GM23248 (cell line): Measurements from ENCODE around the gene USP37. TPM values are rescaled to one million over a fixed set of nuclear protein-coding genes. Genes with fewer than 3 reads are reported as not detected.

ENCODE experiments used
- DNase-seq: peaks from one replicate; pipeline ENCODE4 v3.0.0-alpha.2; 2015
- H2AFZ ChIP-seq: fragments of 200-600 bp; sonication (generic); 2 replicates; pipeline ENCODE4 v1.6.1; 2016; ENCODE audit warnings: antibody characterized with exemption
- H3F3A ChIP-seq: fragments of 200-600 bp; sonication (generic); 2 replicates; pipeline ENCODE4 v1.6.1; 2016; ENCODE audit warnings: mild to moderate bottlenecking, antibody characterized with exemption, mixed run types; ENCODE audit not compliant: insufficient read depth
- H3K27ac ChIP-seq: fragments of 200-600 bp; sonication (generic); 2 replicates; pipeline ENCODE4 v1.5.1; 2016; ENCODE audit warnings: mild to moderate bottlenecking
- H3K27me3 ChIP-seq: fragments of 200-600 bp; sonication (generic); replicated peaks from 2 replicates; pipeline ENCODE4 v1.6.1; 2016; ENCODE audit warnings: mild to moderate bottlenecking; ENCODE audit not compliant: insufficient read depth
- H3K36me3 ChIP-seq: fragments of 200-600 bp; sonication (generic); 2 replicates; pipeline ENCODE4 v1.6.1; 2016; ENCODE audit warnings: low read depth, mild to moderate bottlenecking
- H3K4me1 ChIP-seq: fragments of 200-600 bp; sonication (generic); 2 replicates; pipeline ENCODE4 v1.6.1; 2016; ENCODE audit warnings: mild to moderate bottlenecking; ENCODE audit not compliant: insufficient read depth
- H3K4me2 ChIP-seq: fragments of 200-600 bp; sonication (generic); one replicate; pipeline ENCODE4 v1.6.1; 2016; ENCODE audit warnings: mild to moderate bottlenecking; ENCODE audit not compliant: unreplicated experiment
- H3K4me3 ChIP-seq: fragments of 200-600 bp; sonication (generic); 2 replicates; pipeline ENCODE4 v1.5.1; 2016; ENCODE audit warnings: mild to moderate bottlenecking
- H3K79me2 ChIP-seq: fragments of 200-600 bp; sonication (generic); 2 replicates; pipeline ENCODE4 v1.6.1; 2016; ENCODE audit warnings: mild to moderate bottlenecking; ENCODE audit not compliant: insufficient read depth
- H3K9ac ChIP-seq: fragments of 200-600 bp; sonication (generic); 2 replicates; pipeline ENCODE4 v1.6.1; 2016; ENCODE audit warnings: mild to moderate bottlenecking
- H3K9me2 ChIP-seq: fragments of 200-600 bp; sonication (generic); 2 replicates; pipeline ENCODE4 v1.6.1; 2016; ENCODE audit warnings: mixed run types, mild to moderate bottlenecking, moderate library complexity; ENCODE audit not compliant: insufficient read depth
- H3K9me3 ChIP-seq: fragments of 200-600 bp; sonication (generic); one replicate; pipeline ENCODE4 v1.6.1; 2017; ENCODE audit warnings: low read depth
- H4K20me1 ChIP-seq: fragments of 200-600 bp; sonication (generic); 2 replicates; pipeline ENCODE4 v1.6.0; 2016; ENCODE audit not compliant: insufficient read depth
- EZH2 ChIP-seq: fragments of 200-600 bp; sonication (generic); IDR thresholded peaks from 2 replicates; pipeline ENCODE4 v1.6.1; 2018; ENCODE audit warnings: antibody characterized with exemption, mild to moderate bottlenecking; ENCODE audit not compliant: insufficient read depth, poor library complexity, severe bottlenecking
- EZH2phosphoT487 ChIP-seq: fragments of 200-600 bp; sonication (generic); IDR thresholded peaks from 2 replicates; pipeline ENCODE4 v1.6.1; 2018; ENCODE audit warnings: antibody characterized with exemption, moderate library complexity, mild to moderate bottlenecking, low read depth; ENCODE audit not compliant: insufficient read depth
- WGBS, 2 experiments: methylation state at CpG; one replicate each; pipeline ENCODE4 v1.1.6; 2015 to 2017; ENCODE audit warnings: low lambda C conversion rate in 2 of 2, low coverage in 1 of 2; ENCODE audit errors: missing lambda C conversion rate in 2 of 2; 5-methylcytosine and 5-hydroxymethylcytosine counted together
- in situ Hi-C: fragments of 300-500 bp; cut with MboI; formaldehyde crosslinking; loops from 2 replicates; pipeline ENCODE4 v1.15.0; 2020
- polyA plus RNA-seq: library from polyadenylated mRNA; unstranded; fragments of >200 nt; fragmentation: Nextera tagmentation; extraction: Ambion mirVana; gene quantifications from 2 replicates; pipeline ENCODE4 v1.2.1, GENCODE V29; 2016
- total RNA-seq: library from RNA; depleted of rRNA; stranded (reverse); fragments of >200 nt; shearing (Covaris generic); gene quantifications from 2 replicates; pipeline ENCODE4 v1.2.3, GENCODE V29; 2014

USP37 gene
- total and polyA plus RNA-seq, 2 experiments from 2014 or later, result 5.0 to 6.6 TPM

DNA sequence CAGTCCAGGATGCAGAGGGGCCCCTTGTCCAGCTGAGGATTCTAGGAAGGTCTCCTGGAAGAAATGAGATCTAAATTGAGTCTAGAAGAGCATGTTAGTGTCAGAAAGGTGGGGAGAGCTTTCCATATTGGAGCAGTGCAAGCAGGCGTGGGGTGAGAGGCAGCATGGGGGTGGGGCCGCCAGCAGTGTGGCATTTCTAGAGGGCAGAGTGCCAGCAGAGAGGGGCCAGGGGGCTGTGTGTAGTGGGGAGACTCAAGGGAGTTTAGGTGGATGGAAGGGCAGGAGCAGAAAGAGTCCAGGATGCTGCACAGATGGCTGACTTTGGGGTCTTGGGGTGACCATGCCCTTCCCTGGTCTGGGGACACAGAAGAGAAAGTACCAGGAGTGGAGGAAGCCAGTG is 147.1 kb downstream of the USP37 start:
- 64 to 65% methylated on average over 2 of the region's 2 CpGs for WGBS, 2 experiments
- Histone ChIP-seq H3F3A (no peaks in the 10 kb centered on the region), H3K4me3 (no peak overlapping the region), H3K9ac (no peak overlapping the region), H3K79me2 (no peaks in the 10 kb centered on the region), H3K4me1 (no peaks in the 10 kb centered on the region), H3K36me3 (no peaks in the 10 kb centered on the region), H3K4me2 (no peak overlapping the region), H2AFZ (no peak overlapping the region), H4K20me1 (no peaks in the 10 kb centered on the region), H3K9me2 (no peaks in the 10 kb centered on the region), H3K9me3 (no peaks in the 10 kb centered on the region), H3K27me3 (no peaks in the 10 kb centered on the region), H3K27ac (no peak overlapping the region)
- in situ Hi-C loops, result no loop called here
- TF ChIP-seq EZH2, result no peak
- no peak for TF ChIP-seq EZH2phosphoT487
- no peak for DNase-seq

DNA sequence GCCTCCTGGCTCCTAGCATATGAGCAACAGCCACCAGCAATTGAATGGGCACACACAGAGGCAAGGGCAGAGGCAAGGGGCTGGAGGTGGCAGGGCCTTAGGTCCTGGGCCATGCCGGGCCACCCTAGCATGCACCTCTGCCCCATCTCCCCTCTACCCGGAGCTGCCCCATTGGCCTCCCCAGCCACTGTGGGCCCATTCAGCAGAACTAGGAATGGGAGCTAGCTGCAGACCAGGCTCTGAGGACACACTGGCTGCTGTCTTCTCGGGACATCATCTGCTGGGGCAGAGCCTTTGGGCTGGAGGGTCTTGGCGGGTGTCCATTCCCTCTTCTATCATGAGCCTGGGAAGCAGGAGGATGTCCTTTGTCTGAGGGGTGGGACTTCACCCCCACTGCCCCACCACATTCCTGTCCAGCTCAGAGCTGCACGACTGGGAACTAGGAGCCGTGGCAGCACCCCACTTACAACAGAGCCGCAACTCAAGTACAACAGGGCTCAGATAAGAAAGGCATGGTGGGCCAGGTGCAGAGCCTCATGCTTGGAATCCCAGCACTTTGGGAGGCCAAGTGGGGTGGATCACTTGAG is 148.4 kb downstream of the USP37 start:
- in situ Hi-C loops, result no loop called here
- no peak overlapping the region for H3K9ac ChIP-seq
- no peak for TF ChIP-seq EZH2
- no peak for TF ChIP-seq EZH2phosphoT487
- H3K4me1 ChIP-seq, result no peaks in the 10 kb centered on the region
- no peaks in the 10 kb centered on the region for H3K79me2 ChIP-seq
- H3K9me2 ChIP-seq, result no peaks in the 10 kb centered on the region
- no peak overlapping the region for H3K27ac ChIP-seq
- no peak overlapping the region for H2AFZ ChIP-seq
- no peak overlapping the region for H3K4me2 ChIP-seq
- H3K36me3 ChIP-seq, result no peaks in the 10 kb centered on the region
- no peaks in the 10 kb centered on the region for H3F3A ChIP-seq
- no peaks in the 10 kb centered on the region for H3K27me3 ChIP-seq
- H4K20me1 ChIP-seq, result no peaks in the 10 kb centered on the region
- no peak overlapping the region for H3K4me3 ChIP-seq
- WGBS, 2 experiments, result 79 to 82% methylated on average over 7 of the region's 7 CpGs
- no peak for DNase-seq
- H3K9me3 ChIP-seq, result no peaks in the 10 kb centered on the region

DNA sequence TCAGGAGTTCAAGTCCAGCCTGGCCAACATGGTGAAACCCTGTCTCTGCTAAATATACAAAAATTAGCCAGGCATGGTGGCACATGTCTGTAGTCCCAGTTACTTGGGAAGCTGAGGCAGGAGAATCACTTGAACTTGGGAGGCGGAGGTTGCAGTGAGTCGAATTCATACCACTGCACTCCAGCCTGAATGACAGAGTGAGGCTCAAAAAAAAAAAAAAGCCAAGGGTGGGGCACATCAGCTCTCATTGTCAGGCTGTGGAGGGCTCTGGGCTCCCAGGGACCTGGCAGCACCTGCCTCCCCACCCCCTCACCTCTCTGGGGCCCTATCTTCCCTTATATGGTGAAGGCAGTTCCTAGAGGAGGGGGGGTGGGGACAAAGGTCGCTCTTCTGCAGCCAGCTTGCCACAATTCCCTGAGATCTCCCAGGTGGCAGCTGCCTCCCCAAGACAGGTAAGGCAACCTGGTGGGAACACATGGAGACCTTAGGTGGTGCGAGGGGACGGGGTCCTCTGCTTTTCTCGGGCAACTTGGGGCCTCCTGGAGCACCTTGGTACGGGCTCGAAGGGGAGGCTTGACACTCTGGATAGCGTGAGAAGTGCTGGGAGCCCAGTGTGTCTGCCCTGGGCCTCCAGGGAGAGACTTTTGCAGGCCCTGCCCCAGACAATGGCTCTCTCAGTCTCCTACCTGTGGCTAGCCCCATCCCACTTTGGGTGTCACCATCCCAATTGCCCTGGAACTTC is 149.3 kb downstream of the USP37 start, which contains the start of gene VIL1:
Gene VIL1, plus strand, starts transcription at position 407 of the 742 bp plus-strand sequence. CDS start 4,656 bp downstream, outside the sequence.
- H3K9me2 ChIP-seq, result no peaks in the 10 kb centered on the region
- TF ChIP-seq EZH2 (no peak), EZH2phosphoT487 (no peak)
- no peaks in the 10 kb centered on the region for H4K20me1 ChIP-seq
- H3K9ac ChIP-seq, result no peak within 1 kb of the TSS
- H2AFZ ChIP-seq, result no peak within 1 kb of the TSS
- DNase-seq, result no peak
- in situ Hi-C loops, result no loop called here
- no peaks in the 10 kb centered on the region for H3K36me3 ChIP-seq
- no peak within 1 kb of the TSS for H3K4me3 ChIP-seq
- WGBS, 2 experiments, result 80 to 82% methylated on average over 9 of the region's 9 CpGs
- no peaks in the 10 kb centered on the region for H3F3A ChIP-seq
- H3K9me3 ChIP-seq, result no peaks in the 10 kb centered on the region
- H3K27ac ChIP-seq, result no peak within 1 kb of the TSS
- H3K4me1 ChIP-seq, result no peaks in the 10 kb centered on the region
- no peak within 1 kb of the TSS for H3K4me2 ChIP-seq
- H3K79me2 ChIP-seq, result no peaks in the 10 kb centered on the region
- H3K27me3 ChIP-seq, result no peaks in the 10 kb centered on the region

- no peak overlapping the region for H3K27ac ChIP-seq
- no peaks in the 10 kb centered on the region for H3K79me2 ChIP-seq
- no peaks in the 10 kb centered on the region for H3K36me3 ChIP-seq
- H3K9me3 ChIP-seq, result no peaks in the 10 kb centered on the region
- H3K9me2 ChIP-seq, result no peaks in the 10 kb centered on the region
- no peaks in the 10 kb centered on the region for H3K27me3 ChIP-seq
- no peak for TF ChIP-seq EZH2phosphoT487
- no peak for TF ChIP-seq EZH2
- in situ Hi-C loops, result no loop called here
- 82 to 90% methylated on average over 5 of the region's 5 CpGs for WGBS, 2 experiments
- H3K4me2 ChIP-seq, result no peak overlapping the region
- no peaks in the 10 kb centered on the region for H4K20me1 ChIP-seq
- H3K4me3 ChIP-seq, result no peak overlapping the region
- H2AFZ ChIP-seq, result no peak overlapping the region
- no peak overlapping the region for H3K9ac ChIP-seq
- no peak for DNase-seq
- H3F3A ChIP-seq, result no peaks in the 10 kb centered on the region
- no peaks in the 10 kb centered on the region for H3K4me1 ChIP-seq
Observed at GRCh38 chr2:218418321-218418716, 149.8 kb downstream of the USP37 start.
